GM12878 (cell line): ENCODE measurements around the gene OTUD6A. TPM values are rescaled to one million over a fixed set of nuclear protein-coding genes. Genes with fewer than 3 reads are reported as not detected.

Experiments used
- ATAC-seq: fragments of 200-7000 bp; cut with Tn5 transposase; 3 replicates; pipeline ENCODE4 v1.9.1; 2020; ENCODE audit warnings: mild to moderate bottlenecking, moderate library complexity
- BruUV-seq: library from RNA; stranded (reverse); fragments of 400-500 nt; replicated peaks from 2 replicates; lab custom pipeline; 2021; lab: Mats Ljungman, UMichigan
- CTCF ChIA-PET: fragments of 300-600 bp; sonication (Branson Sonifier 250); formaldehyde crosslinking; extraction: SDS; loops from one replicate; lab custom pipeline; 2021; ENCODE audit warnings: inconsistent platforms; lab: Yijun Ruan, JAX
- POLR2A ChIA-PET: fragments of 350-600 bp; formaldehyde crosslinking; extraction: SDS; loops from one replicate; lab custom pipeline; 2021; ENCODE audit warnings: inconsistent platforms; lab: Charles Lee
- RAD21 ChIA-PET: fragments of 300-600 bp; sonication (Branson Sonifier 250); formaldehyde crosslinking; loops from one replicate; lab custom pipeline; 2023; ENCODE audit warnings: antibody characterized with exemption; ENCODE audit not compliant: unreplicated experiment; lab: Charles Lee
- SMC1A ChIA-PET: fragments of 300-600 bp; sonication (Branson Sonifier 250); formaldehyde crosslinking; loops from one replicate; lab custom pipeline; 2023; ENCODE audit not compliant: unreplicated experiment, uncharacterized antibody; lab: Charles Lee
- DNase-seq: peaks from one replicate; pipeline ENCODE4 v3.0.0-alpha.2; 2011; ENCODE audit warnings: low read depth, low spot score
- FAIRE-seq: peaks from 3 replicates; lab custom pipeline; 2011; peaks lifted over from hg19 to GRCh38; lab: Jason Lieb, UNC
- H2AFZ ChIP-seq: 2 replicates; pipeline ENCODE4 v1.6.0; 2011; ENCODE audit warnings: low read depth, low read length, control low read depth; ENCODE audit not compliant: control insufficient read depth
- H3K27ac ChIP-seq: 2 replicates; pipeline ENCODE4 v1.5.1; 2011; ENCODE audit warnings: control low read depth; ENCODE audit not compliant: control insufficient read depth, insufficient read depth
- H3K27me3 ChIP-seq, 2 experiments: replicated peaks in 1 of 2; 2 replicates each; pipeline versions ENCODE4 v1.6.0 to v1.6.1; 2011; ENCODE audit warnings: low read length in 1 of 2; ENCODE audit not compliant: control insufficient read depth in 2 of 2, insufficient read depth in 2 of 2
- H3K36me3 ChIP-seq, 2 experiments: 2 replicates each; pipeline ENCODE4 v1.5.1; 2011; ENCODE audit warnings: low read length in 1 of 2; ENCODE audit not compliant: control insufficient read depth in 2 of 2, insufficient read depth in 2 of 2
- H3K4me1 ChIP-seq: 2 replicates; pipeline ENCODE4 v1.6.1; 2011; ENCODE audit warnings: mild to moderate bottlenecking, low read length, moderate library complexity, mixed read lengths; ENCODE audit not compliant: control insufficient read depth, insufficient read depth
- H3K4me2 ChIP-seq: 2 replicates; pipeline ENCODE4 v1.6.0; 2011; ENCODE audit warnings: control low read depth; ENCODE audit not compliant: control insufficient read depth, insufficient read depth
- H3K4me3 ChIP-seq: fragments of 200-600 bp; sonication (generic); 2 replicates; pipeline ENCODE4 v1.5.1; 2016
- H3K79me2 ChIP-seq: 2 replicates; pipeline ENCODE4 v1.6.0; 2011; ENCODE audit warnings: low read length; ENCODE audit not compliant: control insufficient read depth, insufficient read depth
- H3K9ac ChIP-seq: 2 replicates; pipeline ENCODE4 v1.8.0; 2011; ENCODE audit warnings: low read length, control low read depth, mixed read lengths; ENCODE audit not compliant: control insufficient read depth, insufficient read depth
- H3K9me3 ChIP-seq: replicated peaks from 3 replicates; pipeline ENCODE4 v1.5.1; 2011; ENCODE audit warnings: mild to moderate bottlenecking, low read length; ENCODE audit not compliant: control insufficient read depth, insufficient read depth
- H4K20me1 ChIP-seq: 2 replicates; pipeline ENCODE4 v1.6.0; 2011; ENCODE audit not compliant: control insufficient read depth, insufficient read depth
- CEBPB ChIP-seq, 2 experiments: fragments of 150-350 bp in 1 of 2; IDR thresholded peaks; 2 replicates each; pipeline ENCODE4 v1.6.1; 2012 to 2014; ENCODE audit warnings: low read depth in 2 of 2, low read length in 2 of 2, borderline replicate concordance in 1 of 2, inconsistent platforms in 1 of 2
- FOS ChIP-seq: IDR thresholded peaks from 3 replicates; pipeline ENCODE4 v1.6.1; 2011; ENCODE audit warnings: borderline replicate concordance; ENCODE audit not compliant: insufficient read length; ENCODE audit errors: extremely low read depth
- KLF5 ChIP-seq: fragments of 450-650 bp; IDR thresholded peaks from 2 replicates; pipeline ENCODE4 v1.6.1; 2014; ENCODE audit warnings: mild to moderate bottlenecking; ENCODE audit not compliant: partially characterized antibody
- MTA2 ChIP-seq: fragments of 450-650 bp; IDR thresholded peaks from 2 replicates; pipeline ENCODE4 v1.6.1; 2016; ENCODE audit warnings: low read depth, mild to moderate bottlenecking, moderate library complexity
- MTA3 ChIP-seq: IDR thresholded peaks from 2 replicates; pipeline ENCODE4 v1.6.1; 2012; ENCODE audit warnings: low read length, inconsistent platforms, borderline replicate concordance
- SMARCA5 ChIP-seq: fragments of 450-650 bp; IDR thresholded peaks from 2 replicates; pipeline ENCODE4 v1.6.1; 2017; ENCODE audit warnings: mild to moderate bottlenecking
- SUZ12 ChIP-seq: fragments of 200-600 bp; sonication (generic); IDR thresholded peaks from one replicate; pipeline ENCODE4 v1.6.1; 2018; ENCODE audit warnings: antibody characterized with exemption, mild to moderate bottlenecking; ENCODE audit not compliant: unreplicated experiment
- USF2 ChIP-seq: IDR thresholded peaks from 2 replicates; pipeline ENCODE4 v1.6.1; 2011; ENCODE audit warnings: low read depth, low read length, improper control_type of control experiment, borderline replicate concordance
- ZBTB4 ChIP-seq: fragments of 450-650 bp; formaldehyde crosslinking; IDR thresholded peaks from 2 replicates; pipeline ENCODE4 v1.4.0; 2022; ENCODE audit warnings: mild to moderate bottlenecking, moderate library complexity
- WGBS: methylation state at CpG from one replicate; pipeline ENCODE4 v1.1.6; 2016; ENCODE audit warnings: low lambda C conversion rate; ENCODE audit not compliant: insufficient replicate concordance, insufficient coverage; ENCODE audit errors: missing lambda C conversion rate; 5-methylcytosine and 5-hydroxymethylcytosine counted together
- in situ Hi-C: fragments of 300-500 bp; cut with MboI; formaldehyde crosslinking; loops from 9 replicates; pipeline ENCODE4 v1.14.3; 2018; ENCODE audit warnings: mixed read lengths
- intact Hi-C: fragments of 100-400 bp; cut with micrococcal nuclease; formaldehyde crosslinking; loops from one replicate; pipeline ENCODE4 v1.14.2; 2022; ENCODE audit not compliant: unreplicated experiment
- polyA plus RNA-seq, 11 experiments: library from polyadenylated mRNA; depleted of rRNA in 4 of 11; unstranded in 6 of 11; stranded (reverse) in 5 of 11; fragments of >200 nt; fragmentation: Nextera tagmentation in 4 of 11; fragmentation: Illumina TruSeq in 1 of 11; extraction: Ambion mirVana in 4 of 11; extraction: Trizol in 1 of 11; gene quantifications; 1 replicate in 1 of 11; 2 replicates in 10 of 11; pipeline versions ENCODE4 v1.2.1 to v1.2.3, GENCODE V29; 2011 to 2016; ENCODE audit warnings: inconsistent platforms in 2 of 11, missing spikeins in 2 of 11, low read depth in 1 of 11
- total RNA-seq, 4 experiments: library from RNA; depleted of rRNA in 3 of 4; stranded (reverse); fragments of >200 nt in 3 of 4; fragmentation: Illumina TruSeq in 1 of 4; extraction: Trizol in 1 of 4; gene quantifications; 2 replicates each; pipeline versions ENCODE4 v1.2.1 to v1.2.3, GENCODE V29; 2013 to 2021
- TF ChIP-seq, protein P1 (sequence below): fragments of 450-650 bp; IDR thresholded peaks from 2 replicates; pipeline ENCODE4 v1.6.1; 2016; ENCODE audit warnings: mild to moderate bottlenecking, moderate library complexity, borderline replicate concordance
- TF ChIP-seq, protein P2 (sequence below): fragments of 450-650 bp; IDR thresholded peaks from 2 replicates; pipeline ENCODE4 v1.6.1; 2017; ENCODE audit warnings: mild to moderate bottlenecking, moderate library complexity

The OTUD6A gene
- total and polyA plus RNA-seq, 10 of the 15 experiments (the other 5 are each of a cell fraction or from before 2014, with no cell fraction given) = not detected

DNA sequence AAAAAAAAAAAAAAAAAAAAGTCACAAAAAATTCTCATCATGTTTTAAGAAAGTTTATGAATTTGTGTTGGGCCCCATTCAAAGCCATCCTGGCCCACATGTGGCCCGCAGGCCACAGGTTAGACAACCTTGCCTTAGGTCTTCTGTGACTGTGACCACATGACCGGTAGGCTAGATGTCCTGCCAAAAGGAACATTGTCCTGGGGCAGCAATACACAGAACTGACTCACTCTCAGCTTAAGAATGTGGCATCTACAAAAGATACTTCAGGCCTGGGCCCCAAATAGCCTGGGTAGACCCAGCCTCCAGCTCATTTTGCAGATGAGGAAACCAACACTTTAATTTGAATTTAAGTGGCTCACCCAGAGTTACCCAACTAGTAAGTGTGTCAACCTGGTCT is 22.5 kb upstream of the OTUD6A start:
- no peak overlapping the region for H3K9ac ChIP-seq
- H3K27me3 ChIP-seq = no peaks in the 10 kb centered on the region; a peak in 2 of 4 replicates
- H3K4me2 ChIP-seq = no peak overlapping the region
- RAD21 ChIA-PET = no interaction called here
- DNase-seq (no peak), ATAC-seq (no peak), FAIRE-seq (no peak)
- SMC1A ChIA-PET = no interaction called here
- POLR2A ChIA-PET = interaction anchor here (0.6 kb wide), 1 partner anchor 1257 kb away, joined by 5 read pairs; no protein-coding TSS in a partner anchor
- no peaks in the 10 kb centered on the region for H3K9me3 ChIP-seq
- no peaks in the 10 kb centered on the region for H3K79me2 ChIP-seq
- H4K20me1 ChIP-seq = no peaks in the 10 kb centered on the region
- in situ Hi-C loops (loop anchor here (10.0 to 25.0 kb wide), 3 partner anchors 98 to 505 kb away; partner anchors contain the start of genes DLG3 and IGBP1), intact Hi-C loops (no loop called here)
- H3K27ac ChIP-seq = no peak overlapping the region
- CTCF ChIA-PET = interaction anchor here (1.3 to 3.8 kb wide), 2 partner anchors 9 to 93 kb away, joined by 3 to 24 read pairs; no protein-coding TSS in a partner anchor
- H3K4me3 ChIP-seq = no peak overlapping the region
- H2AFZ ChIP-seq = no peak overlapping the region
- WGBS = 32% methylated on average over 2 of the region's 2 CpGs
- H3K4me1 ChIP-seq = no peaks in the 10 kb centered on the region
- H3K36me3 ChIP-seq = no peaks in the 10 kb centered on the region
- BruUV-seq = no TSS peak
- no peak for TF ChIP-seq MTA3
- TF ChIP-seq CEBPB (IDR thresholded peaks at IDR 0.05; ENCODE audit: borderline replicate concordance in 1 of 2, low read depth in 2 of 2, low read length in 2 of 2) = no peak
- no peak for TF ChIP-seq USF2
- TF ChIP-seq, protein P1, sequence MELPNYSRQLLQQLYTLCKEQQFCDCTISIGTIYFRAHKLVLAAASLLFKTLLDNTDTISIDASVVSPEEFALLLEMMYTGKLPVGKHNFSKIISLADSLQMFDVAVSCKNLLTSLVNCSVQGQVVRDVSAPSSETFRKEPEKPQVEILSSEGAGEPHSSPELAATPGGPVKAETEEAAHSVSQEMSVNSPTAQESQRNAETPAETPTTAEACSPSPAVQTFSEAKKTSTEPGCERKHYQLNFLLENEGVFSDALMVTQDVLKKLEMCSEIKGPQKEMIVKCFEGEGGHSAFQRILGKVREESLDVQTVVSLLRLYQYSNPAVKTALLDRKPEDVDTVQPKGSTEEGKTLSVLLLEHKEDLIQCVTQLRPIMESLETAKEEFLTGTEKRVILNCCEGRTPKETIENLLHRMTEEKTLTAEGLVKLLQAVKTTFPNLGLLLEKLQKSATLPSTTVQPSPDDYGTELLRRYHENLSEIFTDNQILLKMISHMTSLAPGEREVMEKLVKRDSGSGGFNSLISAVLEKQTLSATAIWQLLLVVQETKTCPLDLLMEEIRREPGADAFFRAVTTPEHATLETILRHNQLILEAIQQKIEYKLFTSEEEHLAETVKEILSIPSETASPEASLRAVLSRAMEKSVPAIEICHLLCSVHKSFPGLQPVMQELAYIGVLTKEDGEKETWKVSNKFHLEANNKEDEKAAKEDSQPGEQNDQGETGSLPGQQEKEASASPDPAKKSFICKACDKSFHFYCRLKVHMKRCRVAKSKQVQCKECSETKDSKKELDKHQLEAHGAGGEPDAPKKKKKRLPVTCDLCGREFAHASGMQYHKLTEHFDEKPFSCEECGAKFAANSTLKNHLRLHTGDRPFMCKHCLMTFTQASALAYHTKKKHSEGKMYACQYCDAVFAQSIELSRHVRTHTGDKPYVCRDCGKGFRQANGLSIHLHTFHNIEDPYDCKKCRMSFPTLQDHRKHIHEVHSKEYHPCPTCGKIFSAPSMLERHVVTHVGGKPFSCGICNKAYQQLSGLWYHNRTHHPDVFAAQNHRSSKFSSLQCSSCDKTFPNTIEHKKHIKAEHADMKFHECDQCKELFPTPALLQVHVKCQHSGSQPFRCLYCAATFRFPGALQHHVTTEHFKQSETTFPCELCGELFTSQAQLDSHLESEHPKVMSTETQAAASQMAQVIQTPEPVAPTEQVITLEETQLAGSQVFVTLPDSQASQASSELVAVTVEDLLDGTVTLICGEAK = no peak
- TF ChIP-seq FOS = no peak
- no peak for TF ChIP-seq SMARCA5
- no peak for TF ChIP-seq KLF5
- TF ChIP-seq, protein P2, sequence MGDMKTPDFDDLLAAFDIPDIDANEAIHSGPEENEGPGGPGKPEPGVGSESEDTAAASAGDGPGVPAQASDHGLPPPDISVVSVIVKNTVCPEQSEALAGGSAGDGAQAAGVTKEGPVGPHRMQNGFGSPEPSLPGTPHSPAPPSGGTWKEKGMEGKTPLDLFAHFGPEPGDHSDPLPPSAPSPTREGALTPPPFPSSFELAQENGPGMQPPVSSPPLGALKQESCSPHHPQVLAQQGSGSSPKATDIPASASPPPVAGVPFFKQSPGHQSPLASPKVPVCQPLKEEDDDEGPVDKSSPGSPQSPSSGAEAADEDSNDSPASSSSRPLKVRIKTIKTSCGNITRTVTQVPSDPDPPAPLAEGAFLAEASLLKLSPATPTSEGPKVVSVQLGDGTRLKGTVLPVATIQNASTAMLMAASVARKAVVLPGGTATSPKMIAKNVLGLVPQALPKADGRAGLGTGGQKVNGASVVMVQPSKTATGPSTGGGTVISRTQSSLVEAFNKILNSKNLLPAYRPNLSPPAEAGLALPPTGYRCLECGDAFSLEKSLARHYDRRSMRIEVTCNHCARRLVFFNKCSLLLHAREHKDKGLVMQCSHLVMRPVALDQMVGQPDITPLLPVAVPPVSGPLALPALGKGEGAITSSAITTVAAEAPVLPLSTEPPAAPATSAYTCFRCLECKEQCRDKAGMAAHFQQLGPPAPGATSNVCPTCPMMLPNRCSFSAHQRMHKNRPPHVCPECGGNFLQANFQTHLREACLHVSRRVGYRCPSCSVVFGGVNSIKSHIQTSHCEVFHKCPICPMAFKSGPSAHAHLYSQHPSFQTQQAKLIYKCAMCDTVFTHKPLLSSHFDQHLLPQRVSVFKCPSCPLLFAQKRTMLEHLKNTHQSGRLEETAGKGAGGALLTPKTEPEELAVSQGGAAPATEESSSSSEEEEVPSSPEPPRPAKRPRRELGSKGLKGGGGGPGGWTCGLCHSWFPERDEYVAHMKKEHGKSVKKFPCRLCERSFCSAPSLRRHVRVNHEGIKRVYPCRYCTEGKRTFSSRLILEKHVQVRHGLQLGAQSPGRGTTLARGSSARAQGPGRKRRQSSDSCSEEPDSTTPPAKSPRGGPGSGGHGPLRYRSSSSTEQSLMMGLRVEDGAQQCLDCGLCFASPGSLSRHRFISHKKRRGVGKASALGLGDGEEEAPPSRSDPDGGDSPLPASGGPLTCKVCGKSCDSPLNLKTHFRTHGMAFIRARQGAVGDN = no peak
- no peak for TF ChIP-seq ZBTB4 (CRISPR knock-in tag)
- no peak for TF ChIP-seq MTA2
- no peak for TF ChIP-seq SUZ12
